Panc1 (cell line): Measurements from ENCODE around the gene NR6A1. TPM values are rescaled to one million over a fixed set of nuclear protein-coding genes. Genes with fewer than 3 reads are reported as not detected.

Experiments used
- ATAC-seq: fragments of 200-7000 bp; cut with Tn5 transposase; 2 replicates; pipeline ENCODE4 v1.9.1; 2020; ENCODE audit warnings: mild to moderate bottlenecking, moderate library complexity
- BruUV-seq: library from RNA; stranded (reverse); fragments of 400-500 nt; replicated peaks from 2 replicates; lab custom pipeline; 2021; lab: Mats Ljungman, UMichigan
- CTCF ChIA-PET: fragments of 300-600 bp; sonication (Branson Sonifier 250); formaldehyde crosslinking; loops from one replicate; lab custom pipeline; 2022; ENCODE audit warnings: antibody characterized with exemption; lab: Charles Lee
- POLR2A ChIA-PET: fragments of 300-600 bp; sonication (Branson Sonifier 250); formaldehyde crosslinking; loops from one replicate; lab custom pipeline; 2022; ENCODE audit warnings: antibody characterized with exemption; lab: Charles Lee
- DNase-seq: peaks from one replicate; pipeline ENCODE4 v3.0.0-alpha.2; 2010; ENCODE audit warnings: low read depth, low spot score
- H3K27ac ChIP-seq: 2 replicates; pipeline ENCODE4 v1.5.1; 2011; ENCODE audit warnings: mild to moderate bottlenecking, low read length, inconsistent platforms
- H3K27me3 ChIP-seq: fragments of 200-500 bp; sonication (Bioruptor generic); 2 replicates; pipeline ENCODE4 v1.6.0; 2014; ENCODE audit warnings: low read length, inconsistent platforms; ENCODE audit not compliant: control insufficient read depth, insufficient read depth
- H3K36me3 ChIP-seq: fragments of 200-500 bp; sonication (Bioruptor generic); 2 replicates; pipeline ENCODE4 v1.5.1; 2014; ENCODE audit warnings: inconsistent platforms, mild to moderate bottlenecking, low read length, moderate library complexity; ENCODE audit not compliant: control insufficient read depth, insufficient read depth
- H3K4me1 ChIP-seq: 2 replicates; pipeline ENCODE4 v1.5.1; 2011; ENCODE audit warnings: inconsistent platforms, mild to moderate bottlenecking, low read length, moderate library complexity; ENCODE audit not compliant: control insufficient read depth, insufficient read depth
- H3K4me3 ChIP-seq, 2 experiments: 2 replicates each; pipeline ENCODE4 v1.5.1; 2011 to 2012; ENCODE audit warnings: low read depth in 2 of 2, low read length in 2 of 2, mild to moderate bottlenecking in 2 of 2, inconsistent platforms in 1 of 2, moderate library complexity in 1 of 2
- H3K9me3 ChIP-seq: fragments of 200-500 bp; sonication (Bioruptor generic); 2 replicates; pipeline ENCODE4 v1.5.1; 2014; ENCODE audit warnings: low read depth, mild to moderate bottlenecking, inconsistent platforms, low read length, moderate library complexity; ENCODE audit not compliant: control insufficient read depth, insufficient read depth
- POLR2AphosphoS5 ChIP-seq: IDR thresholded peaks from 2 replicates; pipeline ENCODE4 v1.6.1; 2012; ENCODE audit warnings: mild to moderate bottlenecking, low read depth, low read length, moderate library complexity
- SIN3A ChIP-seq: IDR thresholded peaks from 2 replicates; pipeline ENCODE4 v1.6.1; 2012; ENCODE audit warnings: low read depth, mild to moderate bottlenecking, low read length, moderate library complexity, borderline replicate concordance; ENCODE audit not compliant: insufficient read depth
- TCF7L2 ChIP-seq: IDR thresholded peaks from 2 replicates; pipeline ENCODE4 v1.6.1; 2011; ENCODE audit warnings: mild to moderate bottlenecking, low read depth, low read length, inconsistent platforms
- in situ Hi-C: cut with HindIII; loops from 2 replicates; pipeline ENCODE4 v1.10.0; 2016; ENCODE audit warnings: low sequenced_read_pairs, low pct_unique_long_range_greater_than_20kb
- intact Hi-C: fragments of 100-400 bp; cut with micrococcal nuclease; formaldehyde crosslinking; loops from one replicate; pipeline ENCODE4 v1.10.0; 2022; ENCODE audit not compliant: unreplicated experiment
- total RNA-seq: library from RNA; stranded (reverse); gene quantifications from one replicate; pipeline ENCODE4 v1.2.1, GENCODE V29; 2021; ENCODE audit not compliant: unreplicated experiment
- TF ChIP-seq, protein P1 (sequence below), 2 experiments: IDR thresholded peaks; 2 replicates each; pipeline ENCODE4 v1.6.1; 2011 to 2012; ENCODE audit warnings: low read depth in 2 of 2, control low read depth in 1 of 2, low read length in 1 of 2, mild to moderate bottlenecking in 1 of 2, moderate library complexity in 1 of 2; ENCODE audit not compliant: insufficient read depth in 1 of 2
- TF ChIP-seq, protein P2 (sequence below): fragments of 450-650 bp; IDR thresholded peaks from 2 replicates; pipeline ENCODE4 v1.5.1; 2017; ENCODE audit warnings: mild to moderate bottlenecking

The NR6A1 gene
- total RNA-seq, 1 experiment from 2014 or later = 7.6 TPM

DNA sequence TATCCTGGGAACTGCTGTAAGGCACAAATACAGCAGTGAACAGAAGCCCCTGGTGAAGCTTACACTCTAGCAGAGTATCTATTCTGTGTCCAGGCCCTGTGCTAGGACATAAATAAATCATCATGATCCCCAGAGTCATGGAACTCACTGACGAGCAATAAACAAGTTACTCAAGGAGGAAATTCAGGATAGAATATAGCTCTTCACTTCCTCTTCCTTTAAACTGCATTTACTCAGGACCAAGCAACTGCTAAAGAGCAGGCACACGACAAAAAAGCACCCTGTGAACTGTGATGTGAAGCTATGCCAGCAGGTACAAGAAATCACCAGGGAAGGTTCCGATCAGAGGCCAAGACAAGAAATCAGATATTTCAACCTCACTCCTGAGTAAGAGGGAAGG lies 216.1 kb downstream of the NR6A1 start:
- BruUV-seq = no TSS peak
- Histone ChIP-seq H3K4me1 (peaks cover 4% of the 10 kb centered on the region; the same call in 1 of the 2 replicates), H3K27me3 (no peaks in the 10 kb centered on the region), H3K4me3 (no peak overlapping the region), H3K27ac (no peak overlapping the region), H3K9me3 (no peaks in the 10 kb centered on the region), H3K36me3 (no peaks in the 10 kb centered on the region)
- ChIA-PET CTCF (no interaction called here), POLR2A (interaction anchor here (0.6 kb wide), 1 partner anchor 31 kb away, joined by 3 read pairs; no protein-coding TSS in a partner anchor)
- DNase-seq (no peak), ATAC-seq (no peak)
- intact Hi-C loops (no loop called here), in situ Hi-C loops (no loop called here)
- TF ChIP-seq POLR2AphosphoS5 (no peak), TCF7L2 (no peak), SIN3A (no peak)
- TF ChIP-seq, protein P1, sequence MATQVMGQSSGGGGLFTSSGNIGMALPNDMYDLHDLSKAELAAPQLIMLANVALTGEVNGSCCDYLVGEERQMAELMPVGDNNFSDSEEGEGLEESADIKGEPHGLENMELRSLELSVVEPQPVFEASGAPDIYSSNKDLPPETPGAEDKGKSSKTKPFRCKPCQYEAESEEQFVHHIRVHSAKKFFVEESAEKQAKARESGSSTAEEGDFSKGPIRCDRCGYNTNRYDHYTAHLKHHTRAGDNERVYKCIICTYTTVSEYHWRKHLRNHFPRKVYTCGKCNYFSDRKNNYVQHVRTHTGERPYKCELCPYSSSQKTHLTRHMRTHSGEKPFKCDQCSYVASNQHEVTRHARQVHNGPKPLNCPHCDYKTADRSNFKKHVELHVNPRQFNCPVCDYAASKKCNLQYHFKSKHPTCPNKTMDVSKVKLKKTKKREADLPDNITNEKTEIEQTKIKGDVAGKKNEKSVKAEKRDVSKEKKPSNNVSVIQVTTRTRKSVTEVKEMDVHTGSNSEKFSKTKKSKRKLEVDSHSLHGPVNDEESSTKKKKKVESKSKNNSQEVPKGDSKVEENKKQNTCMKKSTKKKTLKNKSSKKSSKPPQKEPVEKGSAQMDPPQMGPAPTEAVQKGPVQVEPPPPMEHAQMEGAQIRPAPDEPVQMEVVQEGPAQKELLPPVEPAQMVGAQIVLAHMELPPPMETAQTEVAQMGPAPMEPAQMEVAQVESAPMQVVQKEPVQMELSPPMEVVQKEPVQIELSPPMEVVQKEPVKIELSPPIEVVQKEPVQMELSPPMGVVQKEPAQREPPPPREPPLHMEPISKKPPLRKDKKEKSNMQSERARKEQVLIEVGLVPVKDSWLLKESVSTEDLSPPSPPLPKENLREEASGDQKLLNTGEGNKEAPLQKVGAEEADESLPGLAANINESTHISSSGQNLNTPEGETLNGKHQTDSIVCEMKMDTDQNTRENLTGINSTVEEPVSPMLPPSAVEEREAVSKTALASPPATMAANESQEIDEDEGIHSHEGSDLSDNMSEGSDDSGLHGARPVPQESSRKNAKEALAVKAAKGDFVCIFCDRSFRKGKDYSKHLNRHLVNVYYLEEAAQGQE (IDR thresholded peaks at IDR 0.05; ENCODE audit: insufficient read depth in 1 of 2, low read depth in 2 of 2, low read length in 1 of 2) = no peak
- TF ChIP-seq, protein P2, sequence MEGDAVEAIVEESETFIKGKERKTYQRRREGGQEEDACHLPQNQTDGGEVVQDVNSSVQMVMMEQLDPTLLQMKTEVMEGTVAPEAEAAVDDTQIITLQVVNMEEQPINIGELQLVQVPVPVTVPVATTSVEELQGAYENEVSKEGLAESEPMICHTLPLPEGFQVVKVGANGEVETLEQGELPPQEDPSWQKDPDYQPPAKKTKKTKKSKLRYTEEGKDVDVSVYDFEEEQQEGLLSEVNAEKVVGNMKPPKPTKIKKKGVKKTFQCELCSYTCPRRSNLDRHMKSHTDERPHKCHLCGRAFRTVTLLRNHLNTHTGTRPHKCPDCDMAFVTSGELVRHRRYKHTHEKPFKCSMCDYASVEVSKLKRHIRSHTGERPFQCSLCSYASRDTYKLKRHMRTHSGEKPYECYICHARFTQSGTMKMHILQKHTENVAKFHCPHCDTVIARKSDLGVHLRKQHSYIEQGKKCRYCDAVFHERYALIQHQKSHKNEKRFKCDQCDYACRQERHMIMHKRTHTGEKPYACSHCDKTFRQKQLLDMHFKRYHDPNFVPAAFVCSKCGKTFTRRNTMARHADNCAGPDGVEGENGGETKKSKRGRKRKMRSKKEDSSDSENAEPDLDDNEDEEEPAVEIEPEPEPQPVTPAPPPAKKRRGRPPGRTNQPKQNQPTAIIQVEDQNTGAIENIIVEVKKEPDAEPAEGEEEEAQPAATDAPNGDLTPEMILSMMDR = no peak

GRCh38 chr9:124553738-124554137 lies 217.4 kb downstream of the NR6A1 start:
- DNase-seq = no peak
- no peaks in the 10 kb centered on the region for H3K27me3 ChIP-seq
- ChIA-PET POLR2A (no interaction called here), CTCF (no interaction called here)
- H3K36me3 ChIP-seq = no peaks in the 10 kb centered on the region
- in situ Hi-C loops = no loop called here
- H3K27ac ChIP-seq = no peak overlapping the region
- BruUV-seq = no TSS peak
- TF ChIP-seq POLR2AphosphoS5 (no peak), TCF7L2 (no peak), SIN3A (no peak)
- TF ChIP-seq, protein P2 = no peak
- TF ChIP-seq, protein P1 (IDR thresholded peaks at IDR 0.05; ENCODE audit: insufficient read depth in 1 of 2, low read depth in 2 of 2, low read length in 1 of 2) = no peak
- ATAC-seq = no peak
- intact Hi-C loops = no loop called here
- no peak overlapping the region for H3K4me3 ChIP-seq
- no peaks in the 10 kb centered on the region for H3K9me3 ChIP-seq
- peaks cover 4% of the 10 kb centered on the region; the same call in 1 of the 2 replicates for H3K4me1 ChIP-seq
